Osteocyte (in vitro differentiated cells): ENCODE results near the gene C2orf42. TPM values are rescaled to one million over a fixed set of nuclear protein-coding genes. Genes with fewer than 3 reads are reported as not detected.

Experiments
- DNase-seq: peaks from one replicate; pipeline ENCODE4 v3.0.0; 2021; ENCODE audit warnings: mixed read lengths; ENCODE audit not compliant: unreplicated experiment; ENCODE audit errors: extremely low spot score
- H3K27ac Mint-ChIP-seq: one replicate; pipeline ENCODE4 v1.8.0; 2021; ENCODE audit warnings: mild to moderate bottlenecking, mixed read lengths; ENCODE audit not compliant: unreplicated experiment
- H3K27me3 Mint-ChIP-seq: one replicate; pipeline ENCODE4 v1.8.0; 2021; ENCODE audit warnings: mixed read lengths; ENCODE audit not compliant: unreplicated experiment
- H3K36me3 Mint-ChIP-seq: one replicate; pipeline ENCODE4 v1.8.0; 2021; ENCODE audit warnings: mixed read lengths; ENCODE audit not compliant: unreplicated experiment
- H3K4me1 Mint-ChIP-seq: one replicate; pipeline ENCODE4 v1.8.0; 2021; ENCODE audit warnings: mixed read lengths; ENCODE audit not compliant: unreplicated experiment
- H3K4me3 Mint-ChIP-seq: one replicate; pipeline ENCODE4 v1.8.0; 2021; ENCODE audit warnings: mild to moderate bottlenecking, moderate library complexity, mixed read lengths; ENCODE audit not compliant: unreplicated experiment
- H3K9me3 Mint-ChIP-seq: one replicate; pipeline ENCODE4 v1.8.0; 2021; ENCODE audit warnings: mixed read lengths; ENCODE audit not compliant: unreplicated experiment
- total RNA-seq: library from RNA; stranded (reverse); gene quantifications from 2 replicates; pipeline ENCODE4 v1.2.1, GENCODE V29; 2021
- TF ChIP-seq, protein P1 (sequence below): fragments of 200-600 bp; sonication (generic); IDR thresholded peaks from 2 replicates; pipeline ENCODE4 v1.5.0; 2021; ENCODE audit warnings: antibody characterized with exemption, mild to moderate bottlenecking, moderate library complexity

Gene C2orf42
- total RNA-seq, 1 donor from 2014 or later: 25.7 TPM

GRCh38 chr2:70145851-70146739 lies 44.7 kb downstream of the C2orf42 start:
- no peaks in the 10 kb centered on the region for H3K9me3 Mint-ChIP-seq

GRCh38 chr2:70145144-70145490 lies 45.7 kb downstream of the C2orf42 start:
- Mint-ChIP-seq H3K27ac (peak overlapping the region; percentile 38), H3K4me1 (peaks cover 16% of the 10 kb centered on the region), H3K9me3 (no peaks in the 10 kb centered on the region), H3K27me3 (no peaks in the 10 kb centered on the region), H3K36me3 (peaks cover 9% of the 10 kb centered on the region), H3K4me3 (no peak overlapping the region)
- TF ChIP-seq, protein P1, sequence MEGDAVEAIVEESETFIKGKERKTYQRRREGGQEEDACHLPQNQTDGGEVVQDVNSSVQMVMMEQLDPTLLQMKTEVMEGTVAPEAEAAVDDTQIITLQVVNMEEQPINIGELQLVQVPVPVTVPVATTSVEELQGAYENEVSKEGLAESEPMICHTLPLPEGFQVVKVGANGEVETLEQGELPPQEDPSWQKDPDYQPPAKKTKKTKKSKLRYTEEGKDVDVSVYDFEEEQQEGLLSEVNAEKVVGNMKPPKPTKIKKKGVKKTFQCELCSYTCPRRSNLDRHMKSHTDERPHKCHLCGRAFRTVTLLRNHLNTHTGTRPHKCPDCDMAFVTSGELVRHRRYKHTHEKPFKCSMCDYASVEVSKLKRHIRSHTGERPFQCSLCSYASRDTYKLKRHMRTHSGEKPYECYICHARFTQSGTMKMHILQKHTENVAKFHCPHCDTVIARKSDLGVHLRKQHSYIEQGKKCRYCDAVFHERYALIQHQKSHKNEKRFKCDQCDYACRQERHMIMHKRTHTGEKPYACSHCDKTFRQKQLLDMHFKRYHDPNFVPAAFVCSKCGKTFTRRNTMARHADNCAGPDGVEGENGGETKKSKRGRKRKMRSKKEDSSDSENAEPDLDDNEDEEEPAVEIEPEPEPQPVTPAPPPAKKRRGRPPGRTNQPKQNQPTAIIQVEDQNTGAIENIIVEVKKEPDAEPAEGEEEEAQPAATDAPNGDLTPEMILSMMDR: no peak
- DNase-seq: no peak

More at GRCh38 chr2:70145851-70146739, 44.7 kb downstream of the C2orf42 start:
- no peak overlapping the region for H3K27ac Mint-ChIP-seq
- H3K27me3 Mint-ChIP-seq: no peaks in the 10 kb centered on the region
- peaks cover 14% of the 10 kb centered on the region for H3K4me1 Mint-ChIP-seq
- peaks cover 9% of the 10 kb centered on the region for H3K36me3 Mint-ChIP-seq
- no peak for DNase-seq
- no peak overlapping the region for H3K4me3 Mint-ChIP-seq
- TF ChIP-seq, protein P1: no peak

DNA sequence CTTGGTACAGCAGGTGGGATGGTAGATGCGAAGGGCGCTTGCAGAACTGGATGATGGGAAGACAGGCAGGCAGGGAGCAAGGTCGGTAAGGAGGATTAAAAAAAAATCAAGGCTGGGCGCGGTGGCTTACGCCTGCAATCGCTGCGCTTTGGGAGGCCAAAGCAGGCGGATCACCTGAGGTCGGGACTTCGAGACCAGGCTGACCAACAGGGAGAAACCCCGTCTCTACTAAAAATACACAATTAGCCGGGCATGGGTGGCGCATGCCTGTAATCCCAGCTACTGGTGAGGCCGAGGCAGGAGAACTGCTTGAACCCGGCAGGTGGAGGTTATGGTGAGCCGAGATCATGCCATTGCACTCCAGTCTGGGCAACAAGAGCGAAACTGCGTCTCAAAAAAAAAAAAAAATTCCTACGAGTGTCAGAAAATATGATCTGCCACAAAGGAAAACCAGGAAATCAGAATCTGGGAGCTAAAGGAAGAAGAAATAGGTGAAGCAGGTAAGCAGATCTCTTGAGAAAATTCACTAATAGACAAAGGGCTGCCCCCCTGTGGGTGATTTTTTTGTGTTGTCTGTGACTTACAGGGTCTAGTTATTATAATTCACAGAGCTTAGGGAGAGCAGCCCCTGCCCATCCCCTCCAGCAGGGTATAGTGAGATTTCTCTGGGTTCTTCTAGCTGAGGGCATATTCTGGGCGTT lies 46.2 kb downstream of the C2orf42 start:
- no peaks in the 10 kb centered on the region for H3K9me3 Mint-ChIP-seq
- TF ChIP-seq, protein P1: no peak
- H3K36me3 Mint-ChIP-seq: peaks cover 5% of the 10 kb centered on the region
- H3K4me3 Mint-ChIP-seq: no peak overlapping the region
- peak overlapping the region; percentile 38 for H3K27ac Mint-ChIP-seq
- H3K27me3 Mint-ChIP-seq: no peaks in the 10 kb centered on the region
- H3K4me1 Mint-ChIP-seq: peaks cover 18% of the 10 kb centered on the region
- DNase-seq: no peak

DNA sequence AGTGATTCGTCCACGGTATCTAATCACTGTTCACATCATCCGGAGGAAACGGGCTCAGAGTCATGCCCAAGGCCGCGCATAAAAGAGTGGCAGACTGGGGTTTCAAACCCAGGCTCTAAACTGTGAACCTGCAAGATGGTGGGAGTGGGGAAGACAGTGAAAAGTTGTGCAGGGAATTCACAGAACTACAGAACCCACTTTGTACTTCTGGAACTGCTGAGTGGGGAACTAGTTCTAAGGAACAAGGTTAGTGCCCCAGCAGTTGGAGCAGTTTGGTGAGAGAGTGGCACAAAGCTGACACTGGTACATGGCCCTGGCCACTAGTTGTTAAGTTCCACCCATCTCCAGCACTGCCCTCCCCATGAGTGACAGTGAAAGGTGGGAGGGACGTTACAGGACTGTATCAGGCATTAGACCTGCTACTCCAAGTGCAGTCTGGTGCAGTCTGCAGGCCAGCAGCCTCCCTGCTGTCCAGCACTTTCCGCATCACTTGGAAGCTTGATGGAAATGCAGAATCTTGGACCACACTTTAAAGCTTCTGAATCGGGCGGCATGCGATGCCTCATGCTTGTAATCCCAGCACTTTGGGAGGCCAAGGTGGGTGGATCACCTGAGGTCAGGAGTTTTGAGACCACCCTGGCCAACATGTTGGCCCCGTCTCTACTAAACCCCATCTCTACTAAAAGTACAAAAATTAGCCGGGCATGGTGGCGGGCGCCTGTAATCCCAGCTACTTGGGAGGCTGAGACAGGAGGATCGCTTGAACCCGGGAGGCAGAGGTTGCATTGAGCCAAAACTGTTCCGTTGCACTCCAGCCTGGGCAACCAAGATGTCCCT lies 47.3 kb downstream of the C2orf42 start:
- peaks cover 20% of the 10 kb centered on the region for H3K4me1 Mint-ChIP-seq
- no peaks in the 10 kb centered on the region for H3K9me3 Mint-ChIP-seq
- peak overlapping the region; percentile 96 for H3K27ac Mint-ChIP-seq
- H3K27me3 Mint-ChIP-seq: no peaks in the 10 kb centered on the region
- H3K4me3 Mint-ChIP-seq: peak overlapping the region; percentile 82
- no peaks in the 10 kb centered on the region for H3K36me3 Mint-ChIP-seq
- no peak for DNase-seq
- TF ChIP-seq, protein P1: no peak
